HCT116 (cell line): ENCODE measurements around the gene EIF1AD. TPM values are rescaled to one million over a fixed set of nuclear protein-coding genes. Genes with fewer than 3 reads are reported as not detected.

Experiments used
- ATAC-seq: fragments of 200-7000 bp; cut with Tn5 transposase; 2 replicates; pipeline ENCODE4 v1.9.1; 2020; ENCODE audit warnings: mild to moderate bottlenecking, moderate library complexity
- BruUV-seq: library from RNA; stranded (reverse); fragments of 400-500 nt; replicated peaks from 2 replicates; lab custom pipeline; 2021; lab: Mats Ljungman, UMichigan
- CTCF ChIA-PET: fragments of 300-600 bp; sonication (Branson Sonifier 250); formaldehyde crosslinking; loops from one replicate; lab custom pipeline; 2021; ENCODE audit warnings: antibody characterized with exemption; lab: Charles Lee
- POLR2A ChIA-PET: fragments of 300-600, 350-600 bp; sonication (Branson Sonifier 250); formaldehyde crosslinking; loops from one replicate; lab custom pipeline; 2021; ENCODE audit warnings: antibody characterized with exemption; lab: Charles Lee
- RAD21 ChIA-PET, 2 experiments: fragments of 300-600 bp; sonication (Branson Sonifier 250); formaldehyde crosslinking; loops; one replicate each; lab custom pipeline; 2023; ENCODE audit warnings: low total read pairs in 2 of 2; ENCODE audit not compliant: uncharacterized antibody in 2 of 2, unreplicated experiment in 2 of 2, low non-redundant PET in 1 of 2; lab: Charles Lee
- DNase-seq: peaks from one replicate; pipeline ENCODE4 v3.0.0-alpha.2; 2010; ENCODE audit warnings: low read depth, low spot score
- H2AFZ ChIP-seq: fragments of 200-600 bp; shearing (Covaris generic), sonication (generic); 2 replicates; pipeline ENCODE4 v1.6.1; 2017; ENCODE audit warnings: low read depth, mixed run types, mixed read lengths, antibody characterized with exemption, low read length; ENCODE audit not compliant: poor library complexity, severe bottlenecking
- H3K27ac ChIP-seq: 2 replicates; pipeline ENCODE4 v1.5.1; 2012; ENCODE audit warnings: low read depth, low read length
- H3K27me3 ChIP-seq: fragments of 200-600 bp; sonication (generic); 2 replicates; pipeline ENCODE4 v1.6.1; 2016; ENCODE audit warnings: mixed run types, low read length, mixed read lengths; ENCODE audit not compliant: insufficient read depth
- H3K36me3 ChIP-seq, 2 experiments: fragments of 200-500 bp in 1 of 2; fragments of 200-600 bp in 1 of 2; sonication (Bioruptor generic) in 1 of 2; sonication (generic) in 1 of 2; 2 replicates each; pipeline versions ENCODE4 v1.5.1 to v1.6.1; 2014 to 2016; ENCODE audit warnings: low read length in 2 of 2, inconsistent platforms in 1 of 2, mixed read lengths in 1 of 2, mixed run types in 1 of 2; ENCODE audit not compliant: insufficient read depth in 2 of 2, control insufficient read depth in 1 of 2
- H3K4me1 ChIP-seq, 2 experiments: fragments of 200-600 bp in 1 of 2; sonication (generic) in 1 of 2; 2 replicates each; pipeline versions ENCODE4 v1.5.1 to v1.6.1; 2012 to 2017; ENCODE audit warnings: low read length in 2 of 2, inconsistent platforms in 1 of 2, mild to moderate bottlenecking in 1 of 2, mixed read lengths in 1 of 2, mixed run types in 1 of 2, moderate library complexity in 1 of 2; ENCODE audit not compliant: insufficient read depth in 2 of 2, control insufficient read depth in 1 of 2
- H3K4me2 ChIP-seq: fragments of 200-600 bp; sonication (generic); 2 replicates; pipeline ENCODE4 v1.6.1; 2017; ENCODE audit warnings: mixed run types, low read length, mixed read lengths
- H3K4me3 ChIP-seq, 2 experiments: fragments of 200-600 bp in 1 of 2; sonication (generic) in 1 of 2; replicated peaks in 1 of 2; 2 replicates each; pipeline ENCODE4 v1.5.1; 2011 to 2016; ENCODE audit warnings: low read length in 2 of 2, control low read depth in 1 of 2, low read depth in 1 of 2, mild to moderate bottlenecking in 1 of 2, mixed read lengths in 1 of 2, mixed run types in 1 of 2
- H3K79me2 ChIP-seq: fragments of 200-600 bp; sonication (generic); 2 replicates; pipeline ENCODE4 v1.6.1; 2017; ENCODE audit warnings: mild to moderate bottlenecking, mixed run types, low read length, moderate library complexity, mixed read lengths; ENCODE audit not compliant: insufficient read depth
- H3K9ac ChIP-seq: fragments of 200-600 bp; sonication (generic); 2 replicates; pipeline ENCODE4 v1.6.1; 2016; ENCODE audit warnings: low read length, mixed read lengths
- H3K9me2 ChIP-seq: fragments of 200-600 bp; sonication (generic), shearing (Covaris generic); 2 replicates; pipeline ENCODE4 v1.6.1; 2017; ENCODE audit warnings: mixed run types, mild to moderate bottlenecking, moderate library complexity; ENCODE audit not compliant: insufficient read depth
- H3K9me3 ChIP-seq, 2 experiments: fragments of 200-500 bp in 1 of 2; fragments of 200-600 bp in 1 of 2; sonication (Bioruptor generic) in 1 of 2; sonication (generic) in 1 of 2; 2 replicates each; pipeline ENCODE4 v1.6.1; 2014 to 2017; ENCODE audit warnings: low read length in 2 of 2, mixed read lengths in 2 of 2, inconsistent platforms in 1 of 2, low read depth in 1 of 2, mild to moderate bottlenecking in 1 of 2, mixed run types in 1 of 2, moderate library complexity in 1 of 2; ENCODE audit not compliant: control insufficient read depth in 1 of 2, insufficient read depth in 1 of 2
- H4K20me1 ChIP-seq: fragments of 200-600 bp; sonication (generic), shearing (Covaris generic); 2 replicates; pipeline ENCODE4 v1.6.1; 2017; ENCODE audit warnings: mixed run types, mild to moderate bottlenecking, moderate library complexity; ENCODE audit not compliant: insufficient read depth
- ATF3 ChIP-seq: IDR thresholded peaks from 2 replicates; pipeline ENCODE4 v1.6.1; 2012
- EZH2 ChIP-seq: fragments of 200-600 bp; sonication (generic); IDR thresholded peaks from 2 replicates; pipeline ENCODE4 v1.6.1; 2017; ENCODE audit warnings: antibody characterized with exemption, mixed run types
- JUND ChIP-seq: IDR thresholded peaks from 2 replicates; pipeline ENCODE4 v1.6.1; 2012
- POLR2AphosphoS5 ChIP-seq: IDR thresholded peaks from 2 replicates; pipeline ENCODE4 v1.6.1; 2011; ENCODE audit warnings: mild to moderate bottlenecking, low read depth, low read length, moderate library complexity
- RAD21 ChIP-seq: IDR thresholded peaks from 2 replicates; pipeline ENCODE4 v1.6.1; 2012; ENCODE audit warnings: low read depth, mild to moderate bottlenecking
- YY1 ChIP-seq: IDR thresholded peaks from 2 replicates; pipeline ENCODE4 v1.6.1; 2011; ENCODE audit warnings: low read length, low read depth, moderate library complexity, mild to moderate bottlenecking; ENCODE audit not compliant: insufficient replicate concordance; ENCODE audit errors: extremely low read depth
- intact Hi-C: fragments of 100-400 bp; cut with micrococcal nuclease; formaldehyde crosslinking; loops from 2 replicates; pipeline ENCODE4 v1.10.0; 2022
- total RNA-seq: library from RNA; stranded (reverse); gene quantifications from one replicate; pipeline ENCODE4 v1.2.1, GENCODE V29; 2021; ENCODE audit not compliant: unreplicated experiment
- TF ChIP-seq, protein P1 (sequence below): IDR thresholded peaks from 2 replicates; pipeline ENCODE4 v1.6.1; 2012; ENCODE audit warnings: low read depth

EIF1AD gene
- total RNA-seq, 1 experiment from 2014 or later: 45.5 TPM

- H3K27me3 ChIP-seq: no peaks in the 10 kb centered on the region
- no peak overlapping the region for H3K9ac ChIP-seq
- no peak overlapping the region for H3K4me2 ChIP-seq
- no peak overlapping the region for H3K4me3 ChIP-seq
- H3K79me2 ChIP-seq: no peaks in the 10 kb centered on the region
- TF ChIP-seq ATF3: no peak
- no peak for TF ChIP-seq JUND
- TF ChIP-seq YY1: no peak
- TF ChIP-seq, protein P1, sequence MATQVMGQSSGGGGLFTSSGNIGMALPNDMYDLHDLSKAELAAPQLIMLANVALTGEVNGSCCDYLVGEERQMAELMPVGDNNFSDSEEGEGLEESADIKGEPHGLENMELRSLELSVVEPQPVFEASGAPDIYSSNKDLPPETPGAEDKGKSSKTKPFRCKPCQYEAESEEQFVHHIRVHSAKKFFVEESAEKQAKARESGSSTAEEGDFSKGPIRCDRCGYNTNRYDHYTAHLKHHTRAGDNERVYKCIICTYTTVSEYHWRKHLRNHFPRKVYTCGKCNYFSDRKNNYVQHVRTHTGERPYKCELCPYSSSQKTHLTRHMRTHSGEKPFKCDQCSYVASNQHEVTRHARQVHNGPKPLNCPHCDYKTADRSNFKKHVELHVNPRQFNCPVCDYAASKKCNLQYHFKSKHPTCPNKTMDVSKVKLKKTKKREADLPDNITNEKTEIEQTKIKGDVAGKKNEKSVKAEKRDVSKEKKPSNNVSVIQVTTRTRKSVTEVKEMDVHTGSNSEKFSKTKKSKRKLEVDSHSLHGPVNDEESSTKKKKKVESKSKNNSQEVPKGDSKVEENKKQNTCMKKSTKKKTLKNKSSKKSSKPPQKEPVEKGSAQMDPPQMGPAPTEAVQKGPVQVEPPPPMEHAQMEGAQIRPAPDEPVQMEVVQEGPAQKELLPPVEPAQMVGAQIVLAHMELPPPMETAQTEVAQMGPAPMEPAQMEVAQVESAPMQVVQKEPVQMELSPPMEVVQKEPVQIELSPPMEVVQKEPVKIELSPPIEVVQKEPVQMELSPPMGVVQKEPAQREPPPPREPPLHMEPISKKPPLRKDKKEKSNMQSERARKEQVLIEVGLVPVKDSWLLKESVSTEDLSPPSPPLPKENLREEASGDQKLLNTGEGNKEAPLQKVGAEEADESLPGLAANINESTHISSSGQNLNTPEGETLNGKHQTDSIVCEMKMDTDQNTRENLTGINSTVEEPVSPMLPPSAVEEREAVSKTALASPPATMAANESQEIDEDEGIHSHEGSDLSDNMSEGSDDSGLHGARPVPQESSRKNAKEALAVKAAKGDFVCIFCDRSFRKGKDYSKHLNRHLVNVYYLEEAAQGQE: no peak
- TF ChIP-seq EZH2: no peak
- no peak for TF ChIP-seq POLR2AphosphoS5
- TF ChIP-seq RAD21: no peak
- DNase-seq (no peak), ATAC-seq (no peak)
- no peaks in the 10 kb centered on the region for H3K9me3 ChIP-seq
- H3K4me1 ChIP-seq: no peaks in the 10 kb centered on the region
- H3K27ac ChIP-seq: no peak overlapping the region
- ChIA-PET RAD21 (no interaction called here), CTCF (no interaction called here), POLR2A (no interaction called here)
- no peaks in the 10 kb centered on the region for H4K20me1 ChIP-seq
- BruUV-seq: no TSS peak
- no peaks in the 10 kb centered on the region for H3K9me2 ChIP-seq
- no peaks in the 10 kb centered on the region for H3K36me3 ChIP-seq
- intact Hi-C loops: no loop called here
- H2AFZ ChIP-seq: no peak overlapping the region
Observed at GRCh38 chr11:65953471-65953870, 48.5 kb downstream of the EIF1AD start.
